H1 (cell line): Measurements from ENCODE around the gene HDAC8. TPM values are rescaled to one million over a fixed set of nuclear protein-coding genes. Genes with fewer than 3 reads are reported as not detected.

ENCODE experiments used
- ATF2 ChIP-seq: IDR thresholded peaks from 2 replicates; pipeline ENCODE4 v1.6.1; 2012; ENCODE audit warnings: low read length, inconsistent platforms
- BCL11A ChIP-seq, 2 experiments: IDR thresholded peaks; one replicate each; pipeline ENCODE4 v1.6.1; 2011; ENCODE audit warnings: low read depth in 2 of 2, low read length in 2 of 2, mild to moderate bottlenecking in 2 of 2
- CHD1 ChIP-seq: IDR thresholded peaks from 2 replicates; pipeline ENCODE4 v1.6.1; 2012; ENCODE audit warnings: low read depth, low read length, improper control_type of control experiment
- GABPA ChIP-seq: IDR thresholded peaks from 2 replicates; pipeline ENCODE4 v1.6.1; 2011; ENCODE audit warnings: mild to moderate bottlenecking, low read length, moderate library complexity, borderline replicate concordance; ENCODE audit not compliant: insufficient read depth
- SIRT6 ChIP-seq: IDR thresholded peaks from one replicate; pipeline ENCODE4 v1.7.1; 2012; ENCODE audit warnings: low read length, inconsistent platforms
- SP2 ChIP-seq: IDR thresholded peaks from 2 replicates; pipeline ENCODE4 v1.6.1; 2012; ENCODE audit warnings: mild to moderate bottlenecking, low read length, inconsistent platforms
- TAF1 ChIP-seq: IDR thresholded peaks from 2 replicates; pipeline ENCODE4 v1.6.1; 2011; ENCODE audit warnings: mild to moderate bottlenecking, low read depth, low read length
- TBP ChIP-seq: IDR thresholded peaks from 2 replicates; pipeline ENCODE4 v1.6.1; 2011; ENCODE audit warnings: low read depth, low read length, improper control_type of control experiment
- polyA plus RNA-seq, 7 experiments: library from polyadenylated mRNA; depleted of rRNA in 3 of 7; stranded (reverse) in 5 of 7; unstranded in 2 of 7; fragments of >200 nt in 5 of 7; fragments of 200-250 nt in 2 of 7; gene quantifications; 1 replicate in 5 of 7; 2 replicates in 1 of 7; 4 replicates in 1 of 7; pipeline versions ENCODE4 v1.2.1 to v1.2.3, GENCODE V29; 2011 to 2013; ENCODE audit warnings: missing spikeins in 2 of 7, mixed read lengths in 2 of 7
- total RNA-seq: library from RNA; stranded (reverse); fragmentation: NEBNext Ultra II Directional; extraction: Animal tissue kit (Norgen Biotek cat#: 25700); gene quantifications from 2 replicates; pipeline ENCODE4 v1.2.1, GENCODE V29; 2021

HDAC8 gene
- total and polyA plus RNA-seq, 2 of the 8 experiments (the other 6 are each of a cell fraction or from before 2014, with no cell fraction given) = 9.7 to 20.3 TPM

GRCh38 chrX:72470532-72471223 is 102.0 kb downstream of the HDAC8 start (continued):
- TF ChIP-seq GABPA (no peak), ATF2 (no peak), SIRT6 (no peak), BCL11A (IDR thresholded peaks at IDR 0.05; ENCODE audit: low read depth in 2 of 2, low read length in 2 of 2) (no peak), TAF1 (no peak), CHD1 (no peak), TBP (no peak), SP2 (no peak)
